GM12872 (cell line): ENCODE measurements around the gene ABL2.

Source experiments
- TF ChIP-seq, protein P1 (sequence below): IDR thresholded peaks from 3 replicates; pipeline ENCODE4 v1.5.1; 2011; ENCODE audit warnings: low read depth, mild to moderate bottlenecking, low read length, moderate library complexity; ENCODE audit not compliant: insufficient read depth

Gene ABL2

DNA sequence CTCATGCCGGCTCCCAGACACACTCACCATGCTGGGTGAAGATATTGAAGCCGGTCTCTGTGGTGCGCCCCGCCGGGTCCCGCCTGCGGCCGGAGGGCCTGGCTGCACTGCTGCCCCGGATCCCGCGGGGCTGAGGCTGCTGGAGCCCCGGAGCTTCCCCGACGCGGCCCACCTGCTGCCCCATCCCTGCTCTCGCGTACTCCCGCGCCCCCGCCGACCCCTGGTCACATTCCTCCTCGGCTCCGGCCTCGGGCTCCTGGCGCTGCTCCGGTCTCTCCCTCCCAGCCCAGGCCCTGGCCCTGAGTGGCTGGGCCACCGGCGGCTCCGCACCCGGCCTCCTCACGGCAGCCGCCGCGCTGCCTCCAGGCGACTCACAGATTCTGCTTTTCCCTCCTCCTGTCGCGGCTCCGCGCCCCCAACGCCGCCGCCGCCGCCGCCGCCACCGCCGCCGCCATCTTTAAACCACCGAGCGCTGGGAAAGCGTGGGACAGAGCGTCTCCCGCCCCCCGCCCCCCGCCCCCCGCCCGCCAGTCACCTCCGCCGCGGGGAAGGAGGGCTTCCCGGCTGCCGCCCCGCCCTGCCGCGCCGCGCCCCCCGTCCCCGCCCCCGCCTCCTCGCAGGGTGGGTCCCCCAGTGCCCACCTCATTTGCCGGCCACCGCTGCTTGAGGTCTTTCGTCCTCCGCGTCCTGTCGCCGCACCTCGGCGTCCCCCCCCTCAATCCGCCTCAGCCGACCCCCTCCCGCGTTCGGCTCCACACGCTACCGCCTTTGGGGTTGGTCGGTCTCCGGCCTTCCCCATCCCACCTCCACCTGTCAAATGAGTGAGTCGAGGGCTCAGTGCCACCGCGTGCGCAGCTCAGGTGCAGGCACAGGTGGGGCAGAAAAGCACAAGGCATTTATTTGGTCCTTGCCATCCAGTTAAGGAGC lies at the start of gene ABL2:
Gene ABL2 (minus strand): TSS at position 464 of the 927 bp plus-strand sequence. CDS start 280 bp downstream, at position 184.
- TF ChIP-seq, protein P1, sequence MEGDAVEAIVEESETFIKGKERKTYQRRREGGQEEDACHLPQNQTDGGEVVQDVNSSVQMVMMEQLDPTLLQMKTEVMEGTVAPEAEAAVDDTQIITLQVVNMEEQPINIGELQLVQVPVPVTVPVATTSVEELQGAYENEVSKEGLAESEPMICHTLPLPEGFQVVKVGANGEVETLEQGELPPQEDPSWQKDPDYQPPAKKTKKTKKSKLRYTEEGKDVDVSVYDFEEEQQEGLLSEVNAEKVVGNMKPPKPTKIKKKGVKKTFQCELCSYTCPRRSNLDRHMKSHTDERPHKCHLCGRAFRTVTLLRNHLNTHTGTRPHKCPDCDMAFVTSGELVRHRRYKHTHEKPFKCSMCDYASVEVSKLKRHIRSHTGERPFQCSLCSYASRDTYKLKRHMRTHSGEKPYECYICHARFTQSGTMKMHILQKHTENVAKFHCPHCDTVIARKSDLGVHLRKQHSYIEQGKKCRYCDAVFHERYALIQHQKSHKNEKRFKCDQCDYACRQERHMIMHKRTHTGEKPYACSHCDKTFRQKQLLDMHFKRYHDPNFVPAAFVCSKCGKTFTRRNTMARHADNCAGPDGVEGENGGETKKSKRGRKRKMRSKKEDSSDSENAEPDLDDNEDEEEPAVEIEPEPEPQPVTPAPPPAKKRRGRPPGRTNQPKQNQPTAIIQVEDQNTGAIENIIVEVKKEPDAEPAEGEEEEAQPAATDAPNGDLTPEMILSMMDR = no peak

DNA sequence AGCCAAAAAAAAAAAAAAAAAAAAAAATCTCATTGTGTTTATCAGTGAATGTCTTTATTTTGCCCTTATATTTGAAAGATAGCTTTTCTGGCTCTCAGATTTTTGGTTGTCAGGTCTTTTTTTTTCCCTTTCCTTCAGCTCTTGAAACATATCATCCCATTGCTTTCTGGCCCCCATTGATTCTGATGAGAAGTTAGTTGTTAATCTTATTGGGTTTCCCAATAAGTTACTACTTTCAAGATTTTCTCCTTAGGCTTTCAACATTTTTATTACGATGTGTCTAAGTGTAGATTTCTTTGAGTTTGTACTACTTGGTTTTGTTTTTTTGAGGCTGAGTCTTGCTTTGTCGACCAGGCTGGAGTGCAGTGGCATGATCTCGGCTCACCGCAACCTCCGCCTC lies 49.4 kb upstream of the ABL2 start:
- TF ChIP-seq, protein P1 = no peak

DNA sequence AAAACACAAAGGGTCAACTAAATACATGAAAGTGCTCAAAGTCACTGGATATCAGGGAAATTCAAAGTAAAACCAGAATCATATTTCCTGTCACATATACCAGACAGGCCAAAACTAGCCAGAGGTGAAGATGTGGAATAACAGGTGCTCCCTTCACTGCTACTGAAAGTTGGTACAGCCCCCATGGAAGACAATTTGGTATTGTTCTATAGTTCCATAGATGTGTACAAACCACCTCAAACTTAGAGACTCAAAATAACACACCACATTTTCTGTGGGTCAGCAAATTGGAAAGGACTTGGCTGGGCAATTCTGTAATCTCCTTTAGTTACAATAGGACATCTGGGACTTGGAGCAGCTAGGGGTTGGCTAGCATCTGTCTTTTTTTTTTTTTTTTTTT lies 39.6 kb upstream of the ABL2 start:
- TF ChIP-seq, protein P1 = no peak

DNA sequence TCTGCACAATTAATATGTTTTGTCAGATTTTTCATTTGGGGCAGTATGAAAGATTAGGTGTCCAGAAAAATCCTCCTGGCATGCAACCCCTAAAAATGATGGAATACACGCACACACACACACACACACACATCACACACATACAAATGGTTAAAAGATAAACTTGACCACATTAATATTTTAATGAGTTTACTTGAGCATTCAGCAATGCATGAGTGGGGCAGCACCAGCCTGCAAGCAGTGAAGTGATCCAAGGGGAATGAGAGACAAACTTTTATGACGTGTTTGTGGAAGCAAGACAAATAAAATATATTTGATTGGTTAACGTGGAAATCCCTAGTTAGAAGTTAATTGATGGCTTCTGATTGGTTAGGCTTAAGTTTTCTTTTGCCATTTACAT lies 35.0 kb upstream of the ABL2 start:
- TF ChIP-seq, protein P1 = no peak

DNA sequence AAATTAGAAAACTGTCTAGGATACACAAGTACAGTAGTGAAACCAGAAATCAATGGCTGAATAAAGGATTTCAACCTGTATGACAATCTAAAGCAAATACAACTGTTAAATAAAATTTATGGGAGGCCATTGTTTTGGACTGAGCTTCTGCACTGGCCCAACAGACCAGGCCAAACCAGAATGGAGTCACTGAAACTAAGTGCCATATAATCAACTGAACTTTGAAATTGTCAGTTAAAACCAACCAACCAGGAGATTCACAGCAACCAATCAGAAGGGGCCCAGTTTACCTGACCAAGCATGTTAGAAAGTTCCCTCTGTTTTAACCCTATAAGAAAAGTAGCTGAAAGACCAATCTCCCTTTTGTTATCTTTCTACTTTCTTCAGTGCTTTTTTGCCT lies 33.6 kb upstream of the ABL2 start:
- TF ChIP-seq, protein P1 = no peak

DNA sequence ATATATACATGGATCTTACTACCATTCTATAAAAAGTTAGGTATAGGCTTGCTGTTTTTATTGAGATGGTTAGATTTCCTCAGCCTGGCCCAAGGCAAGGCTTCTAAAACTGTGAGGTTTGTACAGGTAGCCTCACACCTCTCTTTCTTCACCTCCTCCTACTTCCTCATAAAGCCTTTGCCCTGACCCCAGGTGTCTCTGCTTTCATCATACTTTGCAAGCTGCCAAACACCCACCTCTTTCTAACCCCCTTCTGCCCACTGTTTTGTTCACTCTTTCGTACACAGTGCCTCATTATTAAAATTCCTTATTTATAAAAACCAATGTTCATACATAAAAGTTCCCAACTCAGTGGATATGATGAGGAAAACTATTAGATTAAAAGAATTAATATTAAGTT lies 32.7 kb upstream of the ABL2 start:
- TF ChIP-seq, protein P1 = no peak

DNA sequence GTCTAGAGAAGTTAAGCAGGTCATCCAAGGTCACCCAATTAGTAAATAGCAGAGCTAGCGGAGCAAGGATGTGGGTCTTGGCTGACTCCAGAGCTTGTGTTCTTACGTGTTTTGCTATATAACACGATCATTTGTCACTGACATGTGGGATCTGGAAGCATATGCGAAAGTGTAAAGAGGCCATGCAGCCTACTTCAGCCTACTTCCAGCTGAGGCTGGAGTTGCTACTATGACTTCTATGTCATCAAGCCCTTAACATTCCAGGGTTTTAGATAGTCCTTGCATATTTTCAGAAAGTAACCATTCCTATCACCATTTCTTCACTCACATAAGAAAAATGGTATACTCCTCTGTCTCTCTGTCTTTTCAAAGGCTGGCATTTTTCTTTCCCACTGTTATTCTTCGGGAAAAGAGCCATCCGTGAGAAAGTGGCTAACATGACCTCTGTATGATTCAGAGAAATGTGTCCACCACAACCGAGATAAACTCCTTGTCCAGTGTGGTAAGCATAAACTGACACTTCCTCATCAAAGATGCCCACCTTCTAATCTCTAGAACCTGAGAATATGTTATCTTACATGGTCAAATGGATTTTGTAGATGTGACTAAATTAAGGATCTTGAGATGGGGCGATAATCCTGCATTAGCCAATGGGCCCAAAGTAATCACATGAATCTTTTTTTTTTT lies 24.0 kb upstream of the ABL2 start:
- TF ChIP-seq, protein P1 = no peak
